HG03060 (cell line): ENCODE data around the gene CD2AP.

Source experiments
- ATAC-seq: cut with Tn5 transposase; IDR thresholded peaks from one replicate; pipeline ENCODE4 v1.9.1; 2021; ENCODE audit warnings: low read depth, moderate number of reproducible peaks; ENCODE audit not compliant: unreplicated experiment

CD2AP gene

GRCh38 chr6:47671777-47672176 lies 194.2 kb downstream of the CD2AP start:
- no peak for ATAC-seq

GRCh38 chr6:47672816-47673215 lies 195.2 kb downstream of the CD2AP start:
- ATAC-seq, result no peak

DNA sequence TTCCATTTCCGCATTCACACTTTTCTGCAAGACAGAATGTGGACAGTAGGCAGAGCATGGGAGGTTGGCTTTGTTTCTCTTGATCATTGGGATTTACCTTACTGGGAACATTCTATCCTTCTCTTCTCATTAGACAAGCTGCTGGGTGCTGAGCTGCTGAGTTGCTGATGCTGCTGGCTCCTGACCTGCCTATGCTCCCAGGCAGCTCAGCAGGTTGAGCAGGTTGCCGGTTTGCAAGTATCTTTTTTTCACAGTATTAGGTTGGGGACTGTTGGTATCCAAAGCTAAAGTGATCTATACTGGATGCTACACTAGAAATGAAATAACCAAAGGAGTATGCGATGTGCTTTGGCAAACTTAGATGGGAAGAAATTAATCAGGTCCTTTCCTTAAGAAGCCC lies 197.1 kb downstream of the CD2AP start:
- ATAC-seq, result no peak
